Lower lobe of right lung (tissue), 2 donors: ENCODE measurements around the gene TRAM2. TPM values are rescaled to one million over a fixed set of nuclear protein-coding genes. Genes with fewer than 3 reads are reported as not detected.

Source experiments
- ATAC-seq, 2 donors: fragments of 200-7000 bp; cut with Tn5 transposase; one replicate each; pipeline ENCODE4 v1.9.1; 2020 to 2022; ENCODE audit warnings: mild to moderate bottlenecking in 2 of 2, moderate library complexity in 2 of 2
- DNase-seq: peaks from one replicate; pipeline ENCODE4 v3.0.0-alpha.2; 2020
- H3K27ac ChIP-seq: fragments of 200-600 bp; one replicate; pipeline ENCODE4 v1.8.0; 2022
- H3K27me3 ChIP-seq: fragments of 200-600 bp; one replicate; pipeline ENCODE4 v1.8.0; 2022; ENCODE audit warnings: low read depth
- H3K36me3 ChIP-seq: fragments of 200-600 bp; one replicate; pipeline ENCODE4 v1.8.0; 2022; ENCODE audit warnings: mild to moderate bottlenecking
- H3K4me1 ChIP-seq: fragments of 200-600 bp; one replicate; pipeline ENCODE4 v1.8.0; 2022
- H3K4me3 ChIP-seq: fragments of 200-600 bp; one replicate; pipeline ENCODE4 v1.8.0; 2022; ENCODE audit warnings: mild to moderate bottlenecking
- H3K9me3 ChIP-seq: fragments of 200-600 bp; one replicate; pipeline ENCODE4 v1.8.0; 2022
- intact Hi-C: fragments of 100-400 bp; cut with DNase I; formaldehyde crosslinking; loops from one replicate; pipeline ENCODE4 v1.11.0; 2022
- total RNA-seq: library from RNA; stranded (reverse); fragmentation: NEBNext Ultra II Directional; extraction: Animal tissue kit (Norgen Biotek cat#: 25700); gene quantifications from one replicate; pipeline ENCODE4 v1.2.1, GENCODE V29; 2021
- TF ChIP-seq, protein P1 (sequence below): fragments of 200-600 bp; IDR thresholded peaks from one replicate; pipeline ENCODE4 v1.8.0; 2022; ENCODE audit warnings: antibody characterized with exemption, mild to moderate bottlenecking
- donor health status: DM: no; HTN: yes; CAD: no; lungs with severe emphysema.

TRAM2 gene
- total RNA-seq, 1 donor from 2014 or later: 21.9 TPM

DNA sequence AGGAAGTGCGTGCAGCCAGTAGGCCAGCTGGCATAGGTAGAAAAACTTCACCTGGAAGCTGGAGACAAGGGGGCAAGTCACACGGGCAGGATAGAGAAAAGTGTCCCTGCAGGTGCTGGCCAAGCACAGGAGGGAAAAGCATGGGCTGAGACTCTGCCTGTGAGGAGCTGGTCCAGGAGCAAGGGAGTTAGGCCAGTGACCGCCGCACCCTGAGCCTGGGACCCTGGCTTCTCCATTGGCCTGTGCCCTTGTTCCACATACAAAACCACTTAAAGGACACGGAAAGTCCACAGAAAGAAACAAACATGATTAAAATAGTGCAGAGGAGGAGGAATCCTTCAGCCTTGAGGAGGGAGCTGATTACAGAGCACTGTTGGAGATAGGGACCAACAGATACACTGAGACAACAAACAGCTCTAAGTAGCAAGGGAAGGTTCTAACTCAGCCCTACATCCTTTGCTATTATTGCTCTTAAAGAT, 68.6 kb downstream of the TRAM2 start:
- peaks cover 49% of the 10 kb centered on the region for H3K36me3 ChIP-seq
- no peaks in the 10 kb centered on the region for H3K9me3 ChIP-seq
- H3K4me3 ChIP-seq: no peak overlapping the region
- ATAC-seq (no peak), DNase-seq (no peak)
- intact Hi-C loops: no loop called here
- peaks cover 49% of the 10 kb centered on the region for H3K4me1 ChIP-seq
- no peaks in the 10 kb centered on the region for H3K27me3 ChIP-seq
- TF ChIP-seq, protein P1, sequence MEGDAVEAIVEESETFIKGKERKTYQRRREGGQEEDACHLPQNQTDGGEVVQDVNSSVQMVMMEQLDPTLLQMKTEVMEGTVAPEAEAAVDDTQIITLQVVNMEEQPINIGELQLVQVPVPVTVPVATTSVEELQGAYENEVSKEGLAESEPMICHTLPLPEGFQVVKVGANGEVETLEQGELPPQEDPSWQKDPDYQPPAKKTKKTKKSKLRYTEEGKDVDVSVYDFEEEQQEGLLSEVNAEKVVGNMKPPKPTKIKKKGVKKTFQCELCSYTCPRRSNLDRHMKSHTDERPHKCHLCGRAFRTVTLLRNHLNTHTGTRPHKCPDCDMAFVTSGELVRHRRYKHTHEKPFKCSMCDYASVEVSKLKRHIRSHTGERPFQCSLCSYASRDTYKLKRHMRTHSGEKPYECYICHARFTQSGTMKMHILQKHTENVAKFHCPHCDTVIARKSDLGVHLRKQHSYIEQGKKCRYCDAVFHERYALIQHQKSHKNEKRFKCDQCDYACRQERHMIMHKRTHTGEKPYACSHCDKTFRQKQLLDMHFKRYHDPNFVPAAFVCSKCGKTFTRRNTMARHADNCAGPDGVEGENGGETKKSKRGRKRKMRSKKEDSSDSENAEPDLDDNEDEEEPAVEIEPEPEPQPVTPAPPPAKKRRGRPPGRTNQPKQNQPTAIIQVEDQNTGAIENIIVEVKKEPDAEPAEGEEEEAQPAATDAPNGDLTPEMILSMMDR: no peak
- no peak overlapping the region for H3K27ac ChIP-seq

DNA sequence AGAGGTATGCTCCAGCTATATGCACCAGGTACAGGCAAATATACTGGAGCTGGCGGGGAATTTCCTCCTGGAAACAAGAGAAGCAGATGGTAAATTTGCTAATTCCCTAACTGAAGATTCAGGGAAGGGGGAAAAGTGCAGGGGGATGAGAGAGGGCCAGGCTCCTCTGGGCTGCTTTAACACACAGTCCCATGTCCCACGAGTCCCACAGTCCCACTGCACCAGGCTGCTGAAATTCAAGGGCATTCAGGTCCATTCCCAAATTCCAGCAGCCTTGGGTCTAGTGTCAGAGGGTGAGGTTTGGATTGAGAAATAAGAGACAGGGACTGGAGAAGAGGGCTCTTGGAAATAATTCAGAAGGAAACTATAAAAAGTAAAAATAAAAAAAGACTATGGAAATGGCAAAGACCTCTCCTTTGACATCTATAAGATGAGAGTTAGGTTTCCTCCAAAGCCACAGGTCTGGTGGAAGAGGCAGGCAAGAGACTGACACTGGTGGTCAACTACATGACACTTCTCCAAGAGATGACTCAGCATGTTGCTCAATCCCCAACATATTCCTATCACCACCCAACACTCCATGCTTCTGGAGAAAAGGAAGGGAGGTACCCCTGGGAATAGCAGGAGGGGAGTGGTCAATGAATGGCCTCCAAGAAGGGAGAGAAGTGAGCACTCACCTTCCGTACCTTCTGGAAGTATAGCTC, 69.2 kb downstream of the TRAM2 start:
- peaks cover 49% of the 10 kb centered on the region for H3K4me1 ChIP-seq
- ATAC-seq: no peak
- TF ChIP-seq, protein P1: no peak
- H3K4me3 ChIP-seq: no peak overlapping the region
- H3K27me3 ChIP-seq: no peaks in the 10 kb centered on the region
- H3K27ac ChIP-seq: no peak overlapping the region
- peaks cover 55% of the 10 kb centered on the region for H3K36me3 ChIP-seq
- no peaks in the 10 kb centered on the region for H3K9me3 ChIP-seq
- no peak for DNase-seq
- intact Hi-C loops: no loop called here

DNA sequence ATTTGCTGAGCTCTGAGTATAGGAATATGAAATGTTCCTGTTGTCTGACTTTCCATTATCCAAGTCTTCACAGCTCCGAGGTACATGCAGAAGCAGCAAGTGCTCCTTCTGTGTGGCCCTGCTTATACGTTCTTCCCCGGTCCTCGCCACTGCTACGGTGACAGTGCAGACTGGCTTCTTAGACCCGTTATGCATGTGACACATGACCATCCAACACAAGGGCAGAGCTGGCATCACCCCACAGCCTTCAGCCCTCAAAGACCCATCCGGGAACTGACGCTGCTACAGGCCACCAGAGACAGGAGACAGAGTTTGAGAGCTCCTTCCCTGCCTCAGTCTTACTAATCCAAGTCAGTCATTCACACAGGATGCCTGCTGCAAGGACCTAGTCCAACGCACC, 70.4 kb downstream of the TRAM2 start:
- H3K27me3 ChIP-seq: no peaks in the 10 kb centered on the region
- DNase-seq (no peak), ATAC-seq (no peak)
- H3K27ac ChIP-seq: no peak overlapping the region
- H3K4me1 ChIP-seq: peaks cover 39% of the 10 kb centered on the region
- TF ChIP-seq, protein P1: no peak
- H3K36me3 ChIP-seq: peaks cover 66% of the 10 kb centered on the region
- H3K4me3 ChIP-seq: no peak overlapping the region
- intact Hi-C loops: no loop called here
- H3K9me3 ChIP-seq: no peaks in the 10 kb centered on the region

GRCh38 chr6:52505726-52506409, 71.0 kb downstream of the TRAM2 start:
- intact Hi-C loops: no loop called here
- TF ChIP-seq, protein P1: no peak
- H3K36me3 ChIP-seq: peaks cover 62% of the 10 kb centered on the region

GRCh38 chr6:52504782-52505136, 72.1 kb downstream of the TRAM2 start:
- Histone ChIP-seq H3K4me1 (peaks cover 38% of the 10 kb centered on the region), H3K4me3 (no peak overlapping the region), H3K27ac (peak overlapping the region; percentile 80), H3K27me3 (no peaks in the 10 kb centered on the region), H3K36me3 (peaks cover 60% of the 10 kb centered on the region), H3K9me3 (no peaks in the 10 kb centered on the region)
- TF ChIP-seq, protein P1: no peak
- no peak for ATAC-seq
- intact Hi-C loops: no loop called here
- no peak for DNase-seq

More at GRCh38 chr6:52505726-52506409, 71.0 kb downstream of the TRAM2 start:
- Histone ChIP-seq H3K27me3 (no peaks in the 10 kb centered on the region), H3K4me1 (peaks cover 38% of the 10 kb centered on the region), H3K9me3 (no peaks in the 10 kb centered on the region), H3K27ac (no peak overlapping the region), H3K4me3 (no peak overlapping the region)
- DNase-seq (no peak), ATAC-seq (no peak)
